ENCODE measurements around the gene CMYA5.

- TF ChIP-seq CTCF (IDR thresholded peaks at IDR 0.05; ENCODE audit: low read depth, low read length), result no peak
- TF ChIP-seq EZH2phosphoT487 (IDR thresholded peaks at IDR 0.05; ENCODE audit: low read depth), result no peak
These were observed 143.3 kb downstream of the CMYA5 start for GRCh38 chr5:79832911-79833310.
